GM19328 (cell line): ENCODE data around the gene CFAP100.

Experiments
- ATAC-seq: cut with Tn5 transposase; IDR thresholded peaks from one replicate; pipeline ENCODE4 v1.9.1; 2021; ENCODE audit warnings: mild to moderate bottlenecking, moderate library complexity; ENCODE audit not compliant: unreplicated experiment

The CFAP100 gene

DNA sequence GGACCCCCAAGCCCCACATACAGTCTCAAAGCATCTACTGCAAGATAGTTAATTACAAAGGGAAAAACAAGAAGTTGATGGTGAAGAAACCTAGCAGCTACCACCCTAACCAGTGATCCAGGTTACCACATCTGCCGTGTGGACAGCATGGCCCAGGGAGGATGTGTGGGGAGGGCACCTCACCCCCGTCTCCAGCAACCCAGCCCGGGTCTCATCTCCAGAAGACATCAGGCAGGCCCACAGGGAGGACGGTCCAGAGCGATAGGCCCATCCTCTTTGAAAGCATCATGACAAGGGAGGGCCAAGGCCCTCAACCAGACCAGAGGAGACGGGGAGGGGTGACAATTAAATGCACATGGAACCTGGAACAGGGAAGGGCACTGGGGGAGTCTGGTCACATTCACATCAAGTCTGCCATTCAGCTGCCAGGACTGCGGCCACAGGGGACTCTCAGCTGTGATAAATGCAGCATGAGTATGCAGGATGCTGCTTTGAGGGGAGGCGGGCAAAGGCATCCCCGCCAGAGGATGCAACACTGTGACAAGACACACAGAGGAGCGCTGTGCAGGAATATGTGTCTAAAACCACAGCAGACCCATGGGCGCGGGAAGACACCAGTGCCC is 62.2 kb downstream of the CFAP100 start:
- ATAC-seq, result no peak

DNA sequence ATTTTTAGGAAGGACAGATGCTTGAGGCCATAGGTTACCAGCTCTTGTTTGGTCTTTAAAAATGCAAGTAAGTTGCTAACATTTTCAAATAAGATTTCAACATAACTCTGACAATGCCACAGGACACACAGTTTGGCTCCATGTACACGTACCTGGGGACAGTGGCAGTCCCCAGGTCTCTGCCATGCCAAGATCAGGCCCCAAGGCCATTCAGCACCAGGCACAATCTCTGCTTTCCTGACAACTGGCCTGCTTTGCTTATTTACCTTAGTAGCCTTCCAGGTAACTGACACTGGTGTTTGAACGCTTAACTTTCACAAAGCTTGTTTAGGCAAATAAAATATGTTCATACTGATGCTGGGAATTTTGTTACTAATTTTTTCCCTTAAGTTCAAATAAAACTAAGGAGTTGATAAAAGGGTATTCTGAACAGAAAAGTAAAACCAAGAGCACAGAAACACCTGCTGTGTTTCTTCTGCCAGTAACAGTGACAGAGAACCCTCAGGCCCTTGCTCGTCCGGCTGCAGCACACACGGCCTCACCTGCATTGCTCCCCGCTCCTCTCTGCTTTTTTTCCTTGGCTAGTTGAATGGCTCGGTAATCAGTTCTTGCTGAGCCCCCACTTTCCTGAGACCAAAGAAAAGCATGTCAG is 64.5 kb downstream of the CFAP100 start:
- ATAC-seq, result no peak

DNA sequence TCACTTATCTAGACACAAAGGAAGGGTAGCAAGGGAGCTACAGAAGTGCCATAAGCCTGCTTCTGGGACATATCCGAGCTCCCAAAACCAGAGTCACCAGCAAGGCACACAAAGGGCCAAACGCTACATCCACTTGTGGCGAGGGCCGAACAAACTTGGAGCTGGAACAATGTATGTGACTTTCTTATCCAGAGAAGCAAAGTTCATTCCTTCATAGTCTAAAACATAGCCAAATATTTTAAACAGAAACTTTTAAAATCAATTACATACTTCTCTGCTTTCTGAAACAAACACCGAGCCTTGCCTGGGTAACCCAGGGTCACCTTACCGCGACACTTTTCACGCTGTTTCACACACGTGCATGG is 65.0 kb downstream of the CFAP100 start:
- ATAC-seq, result no peak

DNA sequence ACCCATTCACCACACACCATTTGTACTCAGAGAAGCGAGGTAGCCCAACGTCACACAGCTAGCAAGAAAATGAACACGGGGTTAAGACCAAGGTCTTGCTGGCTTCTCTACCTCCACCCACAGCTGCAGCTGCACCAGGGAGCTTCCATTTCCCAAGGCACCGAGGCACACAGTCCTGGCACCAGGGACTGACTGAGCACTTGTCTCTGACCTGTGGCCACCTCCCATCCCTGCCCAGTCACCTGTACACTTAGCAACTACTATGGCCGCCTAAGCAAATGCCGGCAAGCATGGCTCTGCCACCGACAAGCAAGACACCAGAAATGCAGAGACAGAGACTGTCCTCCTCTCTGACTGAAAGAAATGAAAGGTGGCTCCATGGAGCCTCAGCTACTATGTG is 65.7 kb downstream of the CFAP100 start:
- no peak for ATAC-seq

DNA sequence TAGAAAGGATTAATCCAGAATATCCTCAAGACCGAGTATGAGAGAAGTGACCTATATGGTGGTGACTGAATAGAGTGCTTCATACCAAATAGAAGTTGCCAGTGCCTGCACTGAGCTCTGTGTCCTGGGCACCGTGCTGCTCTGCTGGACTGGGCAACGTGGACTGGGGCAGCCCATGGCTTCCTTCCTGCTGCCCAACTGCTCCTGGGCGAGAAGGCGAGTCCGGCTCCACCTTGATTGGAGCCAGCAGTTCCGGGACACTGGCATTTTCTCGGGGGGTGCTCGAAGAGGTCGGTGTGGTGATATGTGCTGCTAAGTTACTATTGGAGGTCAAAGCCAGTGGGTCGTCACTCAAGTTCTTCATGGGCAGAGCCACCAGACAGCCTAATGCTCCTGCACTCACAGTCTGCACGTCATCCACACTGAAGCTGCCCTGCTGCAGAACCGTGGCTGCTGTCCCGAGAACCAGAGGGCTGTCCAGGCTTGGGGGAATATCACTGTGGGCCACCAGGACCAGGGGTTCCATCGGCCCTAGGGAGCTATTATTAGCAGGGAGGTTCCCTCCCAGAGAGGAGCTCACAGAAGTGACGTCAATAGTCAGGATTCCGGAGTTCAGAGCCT is 66.9 kb downstream of the CFAP100 start:
- no peak for ATAC-seq

DNA sequence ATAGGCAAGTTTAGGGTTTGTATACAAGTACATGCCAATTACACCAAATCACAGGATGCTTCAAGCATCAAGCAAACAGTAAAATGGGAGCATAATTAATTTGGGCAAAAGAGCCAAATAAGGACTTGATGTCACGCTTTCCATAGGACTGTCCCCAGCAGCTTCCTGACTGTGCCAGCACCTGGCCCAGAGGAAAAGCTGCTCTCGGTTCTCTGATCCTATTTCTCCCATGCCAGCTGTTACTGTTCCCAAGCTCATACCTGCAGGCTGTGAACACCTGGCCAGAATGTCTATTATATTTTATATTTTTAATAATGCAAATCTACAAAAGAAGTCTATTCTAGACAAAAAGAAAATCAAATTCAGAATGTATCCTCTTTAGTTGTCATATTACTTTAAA is 68.8 kb downstream of the CFAP100 start:
- ATAC-seq, result no peak

DNA sequence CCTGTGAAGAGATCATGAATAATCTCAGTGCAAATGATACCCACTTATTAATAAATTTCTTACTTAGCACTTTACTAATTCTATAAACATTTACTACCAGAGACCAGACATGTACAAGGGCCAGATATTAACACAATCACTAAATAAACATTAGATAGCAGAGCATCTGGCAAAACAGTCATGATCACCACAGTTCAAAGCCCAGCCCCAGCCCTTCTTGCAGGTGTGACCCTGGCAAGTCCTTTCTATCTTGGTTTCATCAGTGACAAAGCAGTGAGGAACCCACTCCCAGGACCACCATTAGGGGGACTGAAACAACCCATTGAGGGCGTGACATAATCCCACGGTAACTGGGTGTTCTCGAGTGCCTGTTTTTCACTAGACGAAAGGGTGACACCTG is 69.4 kb downstream of the CFAP100 start:
- ATAC-seq, result no peak

DNA sequence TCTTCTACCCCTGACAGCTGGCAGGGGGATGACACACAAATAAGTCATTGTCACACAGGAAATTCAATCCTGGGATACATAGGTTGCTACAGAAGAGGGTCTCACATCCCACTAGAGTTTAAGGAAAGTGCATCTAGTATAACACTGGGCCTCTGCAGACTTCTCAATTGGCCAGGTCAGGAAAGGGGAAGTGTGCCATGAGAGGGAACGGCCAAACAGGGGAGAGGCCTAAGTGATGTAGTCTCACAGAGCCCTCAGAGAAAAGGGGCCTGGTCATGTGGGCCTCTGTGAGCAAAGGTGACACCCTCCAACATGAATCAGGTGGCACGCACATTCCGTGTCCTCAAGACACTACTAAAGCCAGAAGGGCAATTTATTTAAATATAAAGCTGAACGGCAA is 69.8 kb downstream of the CFAP100 start:
- no peak for ATAC-seq

DNA sequence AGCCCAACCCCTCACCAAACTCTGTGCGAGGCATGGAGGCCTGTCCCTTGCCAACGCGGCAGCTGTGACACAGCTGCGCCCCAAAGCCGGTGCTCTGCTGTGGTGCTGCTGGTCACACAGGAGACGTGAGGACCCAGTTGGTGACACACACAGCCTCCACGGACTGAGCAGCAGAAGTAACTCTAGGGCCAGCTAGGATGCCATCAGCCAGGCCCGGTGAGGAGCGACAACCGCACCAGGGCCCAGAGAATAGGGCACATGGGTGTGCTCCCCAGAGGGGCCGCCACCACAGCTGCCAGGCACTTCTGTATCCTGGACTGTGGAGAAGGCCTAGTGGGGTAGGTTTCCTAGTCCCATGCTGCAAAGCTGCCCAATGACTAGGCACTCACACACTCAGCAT is 70.3 kb downstream of the CFAP100 start:
- no peak for ATAC-seq

DNA sequence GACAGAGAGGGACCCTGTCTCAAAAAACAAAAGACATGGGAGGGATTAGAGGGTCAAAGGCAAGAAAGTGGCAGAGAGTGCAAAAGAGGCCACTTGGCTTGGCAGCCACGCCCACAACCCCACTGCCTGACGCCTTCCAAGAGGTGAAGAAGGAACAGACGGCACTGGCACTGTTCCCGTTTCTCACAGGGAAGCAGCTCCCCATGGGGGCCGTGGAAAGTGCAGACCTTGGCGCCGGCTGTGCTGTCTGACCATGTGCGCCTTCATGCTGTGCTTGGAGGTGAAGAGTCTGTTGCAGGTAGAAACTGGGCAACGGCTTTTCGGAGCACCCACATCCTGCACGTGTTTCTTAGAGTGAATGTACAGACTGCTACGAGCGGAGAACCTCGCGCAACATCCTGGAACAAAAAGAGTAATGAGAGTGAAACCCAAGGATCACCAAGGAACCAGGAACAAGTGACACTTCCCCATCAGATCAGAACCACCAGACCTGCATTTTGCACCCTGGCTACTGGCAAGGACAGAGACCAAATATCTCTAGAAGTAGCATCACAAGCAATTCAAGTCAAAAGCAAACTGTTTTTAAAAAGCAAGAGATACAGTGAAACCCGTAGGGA is 71.3 kb downstream of the CFAP100 start:
- ATAC-seq, result no peak

DNA sequence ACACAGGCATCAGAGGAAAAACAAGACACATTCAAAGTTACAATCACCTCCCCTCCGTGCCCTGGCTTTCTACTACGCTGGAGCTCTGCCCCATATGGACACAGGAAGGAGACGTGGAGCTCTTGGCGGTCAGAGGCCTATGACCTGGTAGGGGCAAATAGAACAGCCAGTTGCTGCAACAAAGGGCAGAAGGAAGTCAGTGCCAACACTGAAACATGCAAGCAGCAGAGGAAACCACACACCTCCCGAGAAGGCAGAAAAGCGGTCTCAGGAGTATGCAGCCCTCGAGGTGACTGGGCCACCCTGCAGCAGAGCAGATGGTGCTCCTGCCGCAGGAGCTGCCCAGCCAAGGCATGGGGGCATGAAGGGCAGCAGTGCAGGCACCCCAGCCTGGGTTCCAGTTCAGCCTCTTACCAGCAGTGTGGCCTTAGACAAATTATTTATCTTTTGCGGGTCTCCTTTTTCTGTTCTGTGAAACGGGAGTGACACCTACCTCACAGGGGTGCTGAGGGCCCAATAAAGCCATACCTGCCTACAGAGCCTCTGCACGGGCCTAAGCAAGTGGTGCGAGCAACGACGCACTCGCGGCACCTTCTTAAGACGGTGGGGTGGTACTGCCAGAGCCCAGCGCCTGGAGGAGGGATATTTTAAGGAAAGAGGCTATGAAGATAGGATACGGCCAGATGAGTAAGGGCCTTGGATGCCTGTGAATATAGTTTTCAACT is 72.3 kb downstream of the CFAP100 start:
- ATAC-seq, result no peak

DNA sequence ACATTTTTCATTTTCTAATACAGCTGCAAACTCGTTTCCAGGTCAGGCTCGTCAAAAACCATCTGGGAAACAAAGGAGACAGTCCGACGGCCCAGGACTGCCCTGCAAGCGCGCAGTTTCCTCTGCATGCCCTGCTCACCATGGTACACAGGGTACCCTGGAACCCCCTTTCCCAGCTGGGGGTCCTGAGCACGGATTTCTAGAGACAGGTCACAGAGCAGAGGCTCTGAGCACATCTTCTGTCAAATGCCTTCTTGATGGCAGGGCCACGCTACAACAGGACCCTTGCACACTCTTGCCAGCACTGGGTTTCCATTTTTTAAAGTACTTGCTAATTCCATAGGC is 72.9 kb downstream of the CFAP100 start:
- ATAC-seq, result no peak

DNA sequence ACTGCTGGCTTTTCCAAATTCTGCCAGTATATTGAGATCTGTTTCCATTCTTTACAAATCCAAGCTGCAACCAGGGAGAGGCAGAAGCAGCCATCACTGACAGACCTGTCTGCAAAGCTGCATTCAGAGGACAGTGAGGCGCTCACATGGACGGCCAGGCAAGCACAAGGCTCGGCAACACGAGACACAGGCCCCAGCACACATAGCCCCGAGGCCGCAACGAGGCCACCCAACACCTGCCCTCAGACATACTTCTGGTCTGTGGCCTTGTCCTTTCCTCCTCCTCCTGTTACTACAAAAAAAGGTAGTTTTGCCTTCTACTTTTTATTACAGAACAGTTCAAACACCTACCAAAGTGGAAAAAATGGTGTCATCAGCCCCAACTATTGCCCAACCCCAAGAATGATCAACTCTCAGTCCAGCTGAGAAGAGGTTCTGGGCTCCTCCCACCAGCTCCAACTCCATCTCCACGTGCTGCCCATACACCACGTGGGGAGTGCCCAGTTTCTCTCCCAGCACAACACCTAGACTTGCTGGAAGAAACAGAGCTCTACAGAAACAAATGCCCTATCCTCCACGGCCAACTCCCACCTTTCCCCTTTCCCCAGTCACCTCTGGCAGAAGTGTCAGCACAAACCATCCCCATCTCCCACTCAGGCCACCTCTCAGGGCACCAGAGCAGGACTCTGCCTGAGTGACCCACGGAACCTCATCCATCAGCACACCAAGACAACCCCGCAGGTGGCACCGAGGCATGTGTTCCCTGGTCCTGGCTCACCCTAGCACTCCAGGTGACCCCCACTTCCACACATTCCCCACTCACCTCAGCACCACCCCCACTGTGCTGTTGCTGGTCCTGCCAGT is 73.6 kb downstream of the CFAP100 start:
- ATAC-seq, result no peak

DNA sequence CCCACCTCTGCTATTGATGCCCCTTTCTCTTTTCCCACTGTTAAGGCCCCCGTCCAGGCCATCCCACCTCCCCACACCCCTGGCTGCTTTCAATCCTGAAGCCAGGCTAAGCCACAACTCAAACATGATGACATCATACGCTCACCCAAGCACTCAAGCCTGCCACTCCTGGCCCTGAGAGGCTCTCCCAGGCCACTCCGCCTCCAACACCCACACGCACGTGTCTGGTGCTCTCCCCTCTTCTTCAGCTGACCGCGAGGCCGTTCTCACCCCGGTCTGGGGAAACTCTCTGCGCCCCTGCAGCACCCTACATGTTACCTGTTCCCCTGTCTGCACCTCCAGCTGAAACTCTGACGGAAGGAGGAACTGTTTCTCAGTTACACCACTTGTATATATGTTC is 74.8 kb downstream of the CFAP100 start:
- no peak for ATAC-seq

DNA sequence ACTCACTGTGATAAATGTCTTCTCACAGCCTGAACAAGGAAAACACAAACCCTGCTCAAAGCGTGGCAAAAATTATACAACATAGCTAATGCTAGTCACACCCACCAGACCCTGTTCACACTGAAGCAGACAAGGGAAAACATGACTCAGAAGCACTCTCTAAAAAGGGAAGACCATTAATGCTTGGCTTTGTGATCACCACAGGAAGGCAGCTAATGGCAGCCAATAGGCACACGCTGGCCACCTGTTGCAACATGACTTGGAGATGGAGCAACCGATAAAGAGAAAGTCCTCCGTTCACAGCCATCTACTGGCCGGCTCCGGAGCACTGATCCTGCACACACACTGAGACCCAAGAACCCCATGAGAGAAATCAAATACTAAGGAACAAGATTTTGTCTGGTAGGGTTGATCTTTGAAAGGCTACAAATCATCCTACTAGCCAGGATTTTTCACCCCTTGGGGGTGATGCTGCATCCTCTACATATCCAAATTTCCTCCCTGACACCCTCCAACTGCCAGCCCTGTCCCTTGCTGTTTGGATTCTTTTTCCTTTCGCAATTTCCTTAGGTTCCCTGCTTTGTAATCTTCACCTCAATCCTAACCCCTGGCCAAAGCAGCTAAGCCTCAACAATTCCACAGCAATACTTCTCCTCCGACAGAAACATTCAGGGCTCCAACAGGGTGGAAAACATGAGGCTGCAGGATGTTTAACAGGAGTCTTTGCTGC is 77.7 kb downstream of the CFAP100 start:
- no peak for ATAC-seq

DNA sequence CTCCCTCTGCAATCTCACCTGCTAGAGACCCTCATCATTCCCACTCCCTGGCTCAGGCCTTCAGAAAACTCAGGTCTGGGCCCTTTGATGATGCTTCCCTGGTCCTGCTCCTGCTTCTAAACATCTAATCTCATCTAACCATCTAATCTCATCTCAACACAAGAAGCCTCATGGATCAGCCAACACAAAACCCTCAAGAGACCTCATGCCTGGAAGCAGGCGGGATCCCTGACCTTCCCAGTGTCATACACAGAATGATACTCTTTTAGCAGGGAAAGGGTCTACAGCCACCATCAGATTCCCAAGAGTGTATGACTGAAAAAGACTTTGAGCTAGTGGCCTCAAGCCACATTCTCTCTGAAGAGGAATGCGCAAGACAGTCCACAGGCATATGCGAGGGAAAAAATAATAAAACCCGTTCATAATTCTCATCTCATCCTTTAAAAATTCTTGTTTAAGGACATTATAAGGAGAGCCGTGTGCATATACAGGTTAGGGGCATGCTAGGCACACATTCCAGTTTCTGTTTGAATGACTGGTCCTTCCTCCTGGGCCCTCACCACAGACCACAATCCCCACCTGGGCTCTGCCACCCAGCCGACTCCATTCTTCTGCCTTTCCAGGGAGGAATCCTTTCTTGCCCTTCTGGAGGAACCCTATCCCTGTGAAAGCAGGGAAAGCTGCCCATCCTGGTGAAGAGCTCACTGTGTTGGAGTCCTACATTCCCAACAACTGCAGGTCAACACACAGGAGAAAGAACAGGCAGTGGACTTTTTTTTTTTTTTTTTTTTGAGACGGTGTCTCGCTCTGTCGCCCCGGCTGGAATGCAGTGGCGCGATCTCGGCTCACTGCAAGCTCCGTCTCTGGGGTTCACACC is 78.8 kb downstream of the CFAP100 start:
- ATAC-seq, result no peak

DNA sequence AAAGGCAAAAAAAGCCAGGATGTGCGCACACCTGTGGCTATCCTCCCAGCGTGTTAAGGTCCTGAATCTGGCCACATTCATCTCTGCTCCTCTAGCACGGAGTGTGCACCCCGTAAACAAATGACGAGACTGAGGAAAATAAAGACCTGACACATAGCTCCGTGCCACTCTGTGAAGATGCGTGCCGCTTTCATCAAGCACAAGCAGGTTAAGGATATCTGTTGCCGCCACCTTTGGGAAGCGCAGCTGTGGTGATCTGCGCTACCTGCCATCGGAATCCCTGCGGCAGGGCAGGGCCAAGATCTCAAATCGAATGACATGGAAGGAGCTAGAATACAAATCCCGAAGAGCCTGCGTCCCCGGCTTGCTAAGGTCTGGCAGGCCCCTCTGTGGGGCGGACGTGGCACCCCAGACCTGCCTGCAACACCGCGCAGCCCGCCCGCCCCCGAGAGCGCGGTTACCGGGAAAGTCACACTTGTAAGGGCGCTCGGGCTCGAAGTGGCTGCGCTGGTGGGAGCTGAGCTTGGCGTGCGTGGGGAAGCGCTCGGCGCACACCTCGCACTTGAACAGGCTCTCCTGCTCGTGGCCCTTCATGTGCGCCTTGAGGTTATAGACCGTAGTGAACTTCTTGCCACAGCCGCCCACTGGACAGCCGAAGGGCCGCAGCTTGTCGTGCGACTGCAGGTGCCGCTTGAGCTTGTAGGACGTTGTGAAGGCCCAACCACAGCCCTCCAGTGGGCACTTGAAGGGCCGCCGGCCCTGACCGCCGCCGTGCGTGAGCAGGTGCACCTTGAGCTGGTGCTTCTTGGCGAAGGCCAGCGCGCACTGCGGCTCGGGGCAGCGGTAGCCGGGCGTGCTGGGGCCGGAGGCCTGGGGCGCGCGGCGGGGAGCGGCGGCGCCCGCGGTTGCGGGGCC is 80.0 kb downstream of the CFAP100 start:
- peak; percentile 10 for ATAC-seq
